K562 (cell line): ENCODE data around the gene DPP3. TPM values are rescaled to one million over a fixed set of nuclear protein-coding genes. Genes with fewer than 3 reads are reported as not detected.

Experiments
- ATAC-seq: fragments of 200-7000 bp; cut with Tn5 transposase; 3 replicates; pipeline ENCODE4 v1.9.1; 2020; ENCODE audit warnings: moderate library complexity
- BruUV-seq: library from RNA; stranded (reverse); fragments of 400-500 nt; replicated peaks from 2 replicates; lab custom pipeline; 2021; lab: Mats Ljungman, UMichigan
- CTCF ChIA-PET: fragments of 300-600 bp; formaldehyde crosslinking; extraction: SDS; loops from one replicate; lab custom pipeline; 2021; ENCODE audit warnings: low intra/inter-chr PET ratio; lab: Yijun Ruan, JAX
- POLR2A ChIA-PET: fragments of 300-600, 350-650 bp; sonication (Branson Sonifier 250); formaldehyde crosslinking; extraction: SDS; loops from one replicate; lab custom pipeline; 2021; ENCODE audit warnings: antibody characterized with exemption, inconsistent platforms; lab: Yijun Ruan, JAX
- DNase-seq, 4 experiments: peaks; one replicate each; pipeline versions ENCODE4 v3.0.0 to v3.0.0-alpha.2; 2011 to 2018; ENCODE audit warnings: low spot score in 3 of 4, mixed read lengths in 3 of 4; ENCODE audit errors: extremely low read depth in 1 of 4
- FAIRE-seq: peaks from 2 replicates; lab custom pipeline; 2011; peaks lifted over from hg19 to GRCh38; lab: Jason Lieb, UNC
- H2AFZ ChIP-seq: 2 replicates; pipeline ENCODE4 v1.6.0; 2011; ENCODE audit warnings: low read depth, low read length, control low read depth, inconsistent platforms
- H3K27ac ChIP-seq: fragments of 200-600 bp; 3 replicates; pipeline ENCODE4 v1.8.0; 2011; ENCODE audit warnings: low read depth, mild to moderate bottlenecking, control low read depth, inconsistent platforms, low read length, moderate library complexity, mixed read lengths; ENCODE audit errors: extremely low read depth
- H3K27me3 ChIP-seq, 2 experiments: fragments of 300-600 bp in 1 of 2; 2 replicates in 1 of 2; 3 replicates in 1 of 2; pipeline versions ENCODE4 v1.6.0 to v1.8.0; 2011; ENCODE audit warnings: inconsistent platforms in 2 of 2, low read length in 2 of 2, mild to moderate bottlenecking in 1 of 2, mixed read lengths in 1 of 2, moderate library complexity in 1 of 2; ENCODE audit not compliant: control insufficient read depth in 2 of 2, insufficient read depth in 2 of 2
- H3K36me3 ChIP-seq: fragments of 300-600 bp; 3 replicates; pipeline ENCODE4 v1.8.0; 2011; ENCODE audit warnings: mild to moderate bottlenecking, low read length, inconsistent platforms; ENCODE audit not compliant: control insufficient read depth, insufficient read depth
- H3K4me1 ChIP-seq, 2 experiments: fragments of 200-600 bp in 1 of 2; replicated peaks in 1 of 2; 2 replicates in 1 of 2; 3 replicates in 1 of 2; pipeline versions ENCODE4 v1.5.1 to v1.8.0; 2011; ENCODE audit warnings: inconsistent platforms in 2 of 2, low read length in 2 of 2, mild to moderate bottlenecking in 1 of 2, mixed read lengths in 1 of 2, moderate library complexity in 1 of 2; ENCODE audit not compliant: control insufficient read depth in 2 of 2, insufficient read depth in 2 of 2
- H3K4me2 ChIP-seq: 2 replicates; pipeline ENCODE4 v1.6.1; 2011; ENCODE audit warnings: low read length, control low read depth, inconsistent platforms, mixed read lengths; ENCODE audit not compliant: insufficient read depth
- H3K4me3 ChIP-seq: fragments of 200-600 bp; sonication (generic), shearing (Covaris generic); 2 replicates; pipeline ENCODE4 v1.5.1; 2016; ENCODE audit warnings: control low read depth, inconsistent platforms
- H3K79me2 ChIP-seq: fragments of 200-600 bp; 3 replicates; pipeline ENCODE4 v1.8.0; 2011; ENCODE audit warnings: low read length, inconsistent platforms; ENCODE audit not compliant: control insufficient read depth, insufficient read depth
- H3K9ac ChIP-seq, 2 experiments: 2 replicates each; pipeline versions ENCODE4 v1.6.0 to v1.6.1; 2011; ENCODE audit warnings: low read depth in 2 of 2, low read length in 2 of 2, control low read depth in 1 of 2, inconsistent platforms in 1 of 2, mild to moderate bottlenecking in 1 of 2, mixed read lengths in 1 of 2; ENCODE audit not compliant: insufficient read depth in 1 of 2
- H3K9me1 ChIP-seq: one replicate; pipeline ENCODE4 v1.6.0; 2011; ENCODE audit warnings: inconsistent platforms, mild to moderate bottlenecking, low read length, moderate library complexity; ENCODE audit not compliant: control insufficient read depth, insufficient read depth
- H3K9me3 ChIP-seq: replicated peaks from 2 replicates; pipeline ENCODE4 v1.5.1; 2011; ENCODE audit warnings: low read depth, low read length, inconsistent platforms; ENCODE audit not compliant: control insufficient read depth, insufficient read depth
- H4K20me1 ChIP-seq: replicated peaks from 2 replicates; pipeline ENCODE4 v1.6.1; 2011; ENCODE audit warnings: low read length, inconsistent platforms, mixed read lengths; ENCODE audit not compliant: control insufficient read depth, insufficient read depth
- COPS2 ChIP-seq: fragments of 450-650 bp; conservative IDR thresholded peaks from 2 replicates; pipeline ENCODE4 v1.6.1; 2016; ENCODE audit warnings: mild to moderate bottlenecking, moderate library complexity
- EHMT2 ChIP-seq: fragments of 450-650 bp; IDR thresholded peaks from 2 replicates; pipeline ENCODE4 v1.6.1; 2018; ENCODE audit warnings: antibody characterized with exemption
- HMGN3 ChIP-seq: IDR thresholded peaks from 2 replicates; pipeline ENCODE4 v1.6.1; 2011; ENCODE audit warnings: borderline replicate concordance, low read depth, mild to moderate bottlenecking, mixed read lengths, low read length; ENCODE audit not compliant: insufficient read length; ENCODE audit errors: extremely low read depth
- JUNB ChIP-seq: fragments of 450-650 bp; formaldehyde crosslinking; conservative IDR thresholded peaks from 2 replicates; pipeline ENCODE4 v1.4.0; 2020; ENCODE audit warnings: mild to moderate bottlenecking
- KLF13 ChIP-seq: fragments of 450-650 bp; IDR thresholded peaks from 2 replicates; pipeline ENCODE4 v1.6.1; 2016; ENCODE audit warnings: missing genetic modification characterization, low read depth, mild to moderate bottlenecking, missing compliant biosample characterization, moderate library complexity, borderline replicate concordance
- RNF219 ChIP-seq: fragments of 250-450 bp; sonication (Bioruptor Pico); IDR thresholded peaks from 2 replicates; pipeline ENCODE4 v1.5.0; 2022; ENCODE audit warnings: mild to moderate bottlenecking
- SMARCA4 ChIP-seq: fragments of 450-650 bp; IDR thresholded peaks from 2 replicates; pipeline ENCODE4 v1.6.1; 2016
- SRSF9 ChIP-seq: fragments of 200-400 bp; formaldehyde crosslinking; IDR thresholded peaks from 2 replicates; pipeline ENCODE4 v1.6.1; 2017; ENCODE audit warnings: low read depth, low read length, borderline replicate concordance
- STAT6 ChIP-seq: sonication (generic); formaldehyde crosslinking; IDR thresholded peaks from 2 replicates; pipeline ENCODE4 v1.8.1; 2023; ENCODE audit warnings: mild to moderate bottlenecking, missing genetic modification reagents
- UBTF ChIP-seq, 2 experiments: IDR thresholded peaks; 2 replicates each; pipeline ENCODE4 v1.6.1; 2012; ENCODE audit warnings: improper control_type of control experiment in 2 of 2, low read depth in 2 of 2, low read length in 2 of 2, borderline replicate concordance in 1 of 2
- WHSC1 ChIP-seq: IDR thresholded peaks from one replicate; pipeline ENCODE4 v1.6.1; 2012; ENCODE audit warnings: low read length, control low read depth, inconsistent platforms
- ZNF23 ChIP-seq: fragments of 250-450 bp; sonication (Bioruptor Pico); IDR thresholded peaks from 2 replicates; pipeline ENCODE4 v1.4.0; 2020; ENCODE audit warnings: mild to moderate bottlenecking
- ZNF398 ChIP-seq: fragments of 250-450 bp; sonication (Bioruptor Pico); IDR thresholded peaks from 2 replicates; pipeline ENCODE4 v1.8.0; 2021; ENCODE audit warnings: moderate library complexity, mild to moderate bottlenecking, inconsistent platforms
- ZNF76 ChIP-seq: fragments of 250-450 bp; sonication (Bioruptor Pico); IDR thresholded peaks from 2 replicates; pipeline ENCODE4 v1.4.0; 2020; ENCODE audit warnings: mild to moderate bottlenecking, moderate library complexity, borderline replicate concordance
- WGBS: fragments of 100-300 bp; shearing (Covaris generic); methylation state at CpG from one replicate; pipeline ENCODE4 v1.1.6; 2016; ENCODE audit warnings: low coverage, mixed read lengths; ENCODE audit not compliant: insufficient coverage; ENCODE audit errors: missing lambda C conversion rate; 5-methylcytosine and 5-hydroxymethylcytosine counted together
- in situ Hi-C: fragments of 300-500 bp; cut with MboI; formaldehyde crosslinking; loops from 4 replicates; pipeline ENCODE4 v1.15.0; 2018; ENCODE audit warnings: inconsistent platforms, mixed read lengths
- intact Hi-C: fragments of 100-400 bp; cut with micrococcal nuclease; formaldehyde crosslinking; loops from 2 replicates; pipeline ENCODE4 v1.14.2; 2022
- polyA plus RNA-seq, 8 experiments: library from polyadenylated mRNA; depleted of rRNA in 4 of 8; stranded (reverse) in 5 of 8; unstranded in 3 of 8; fragments of >200 nt; fragmentation: Nextera tagmentation in 2 of 8; fragmentation: Illumina TruSeq in 1 of 8; extraction: Ambion mirVana in 2 of 8; extraction: Trizol in 1 of 8; gene quantifications; 2 replicates each; pipeline versions ENCODE4 v1.2.1 to v1.2.3, GENCODE V29; 2011 to 2014; ENCODE audit warnings: inconsistent platforms in 1 of 8, missing spikeins in 1 of 8
- total RNA-seq, 7 experiments: library from RNA; depleted of rRNA in 6 of 7; stranded (reverse); fragments of >200 nt in 6 of 7; fragmentation: Illumina TruSeq in 2 of 7; extraction: Trizol in 2 of 7; gene quantifications; 2 replicates each; pipeline versions ENCODE4 v1.2.1 to v1.2.3, GENCODE V29; 2011 to 2021; ENCODE audit warnings: low replicate concordance in 1 of 7

Gene DPP3
- total and polyA plus RNA-seq, 9 of the 15 experiments (the other 6 are each of a cell fraction or from before 2014, with no cell fraction given), result 3.7 to 69.2 (median 43.3) TPM

GRCh38 chr11:66554602-66555001 is 74.4 kb downstream of the DPP3 start:
- ChIA-PET POLR2A (interaction anchor here (0.9 kb wide), 1 partner anchor 10 kb away, joined by 3 read pairs; no protein-coding TSS in a partner anchor), CTCF (no interaction called here)
- Histone ChIP-seq H3K9ac (no peak overlapping the region; a peak in 1 of 4 replicates), H3K27me3 (peaks cover 0 to 4% of the 10 kb centered on the region in 2 experiments; a peak in 1 of 5 replicates), H2AFZ (no peak overlapping the region), H3K36me3 (no peaks in the 10 kb centered on the region), H3K4me2 (no peak overlapping the region), H3K27ac (no peak overlapping the region), H3K4me3 (no peak overlapping the region), H4K20me1 (no peaks in the 10 kb centered on the region), H3K4me1 (peaks cover 5 to 16% of the 10 kb centered on the region in 2 experiments; a peak in 4 of 5 replicates), H3K9me1 (no peaks in the 10 kb centered on the region), H3K79me2 (no peaks in the 10 kb centered on the region), H3K9me3 (no peaks in the 10 kb centered on the region)
- WGBS, result 27% methylated on average over 5 of the region's 5 CpGs
- DNase-seq (no peak), ATAC-seq (no peak), FAIRE-seq (no peak)
- no TSS peak for BruUV-seq
- in situ Hi-C loops, result loop anchor here (10.0 kb wide), 1 partner anchor 260 kb away; no protein-coding TSS in a partner anchor
- intact Hi-C loops, result no loop called here
- no peak for TF ChIP-seq ZNF76 (CRISPR knock-in tag)
- TF ChIP-seq SMARCA4, result no peak
- TF ChIP-seq COPS2, result no peak
- TF ChIP-seq EHMT2, result no peak
- no peak for TF ChIP-seq STAT6 (CRISPR knock-in tag)
- TF ChIP-seq RNF219 (CRISPR knock-in tag), result no peak
- no peak for TF ChIP-seq ZNF398 (CRISPR knock-in tag)
- no peak for TF ChIP-seq WHSC1
- no peak for TF ChIP-seq UBTF (IDR thresholded peaks at IDR 0.05; ENCODE audit: borderline replicate concordance in 1 of 2, low read depth in 2 of 2, low read length in 2 of 2)
- TF ChIP-seq HMGN3, result no peak
- no peak for TF ChIP-seq ZNF23 (CRISPR knock-in tag)
- no peak for TF ChIP-seq KLF13 (tag)
- TF ChIP-seq SRSF9, result no peak
- no peak for TF ChIP-seq JUNB (CRISPR knock-in tag)
